CD4-positive, alpha-beta T cell treated with Interleukin-2 at 100 ng/mL for 4 hours (primary cell): ENCODE results near the gene INSYN2B.

Experiments
- DNase-seq: peaks from one replicate; pipeline ENCODE4 v3.0.0-alpha.2; 2020; ENCODE audit warnings: low spot score

The INSYN2B gene

DNA sequence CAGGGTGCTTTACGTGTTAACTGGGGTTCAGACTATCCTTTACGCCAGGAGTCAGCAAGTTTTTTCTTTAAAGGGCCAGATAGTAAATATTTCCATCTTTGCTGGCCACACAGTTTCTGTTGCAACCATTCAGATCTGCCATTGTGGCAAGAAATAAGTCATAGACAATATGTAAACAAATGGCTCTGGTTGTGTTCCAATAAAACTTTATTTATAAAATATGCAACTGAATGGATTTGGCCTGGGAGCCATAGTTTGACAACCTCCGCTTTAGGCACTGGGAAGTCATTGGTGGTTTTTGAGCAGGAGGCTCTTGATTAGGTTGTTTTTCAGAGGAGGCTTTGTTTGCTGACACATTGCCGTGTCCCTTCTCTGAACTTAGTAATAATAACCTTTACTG lies 90.7 kb downstream of the INSYN2B start:
- no peak for DNase-seq

DNA sequence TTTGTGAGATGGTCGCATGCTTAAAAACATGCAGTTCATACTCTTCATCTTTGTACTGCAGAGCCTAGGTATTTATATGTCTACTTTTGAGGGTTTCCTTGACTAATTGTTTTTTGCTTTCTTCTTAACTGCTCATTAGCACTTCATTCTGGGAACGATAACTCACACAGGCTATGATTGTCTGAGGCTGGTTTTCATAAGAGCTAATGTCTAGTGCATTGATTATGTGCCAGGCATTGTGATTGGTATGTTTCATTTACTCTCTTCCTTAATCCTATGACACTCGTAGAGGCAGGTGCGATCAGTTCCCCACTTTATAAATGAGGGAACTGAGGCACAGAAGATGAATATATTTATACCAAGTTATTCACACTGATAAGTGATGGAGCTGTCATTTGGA lies 93.6 kb downstream of the INSYN2B start:
- no peak for DNase-seq

- DNase-seq = no peak
Observed at GRCh38 chr5:169886033-169886432, 94.3 kb downstream of the INSYN2B start.

- no peak for DNase-seq
Observed at GRCh38 chr5:169881702-169882303, 98.5 kb downstream of the INSYN2B start.

- no peak for DNase-seq
Observed at GRCh38 chr5:169880785-169881184, 99.5 kb downstream of the INSYN2B start.

GRCh38 chr5:169880012-169880663 lies 100.2 kb downstream of the INSYN2B start:
- DNase-seq = no peak

DNA sequence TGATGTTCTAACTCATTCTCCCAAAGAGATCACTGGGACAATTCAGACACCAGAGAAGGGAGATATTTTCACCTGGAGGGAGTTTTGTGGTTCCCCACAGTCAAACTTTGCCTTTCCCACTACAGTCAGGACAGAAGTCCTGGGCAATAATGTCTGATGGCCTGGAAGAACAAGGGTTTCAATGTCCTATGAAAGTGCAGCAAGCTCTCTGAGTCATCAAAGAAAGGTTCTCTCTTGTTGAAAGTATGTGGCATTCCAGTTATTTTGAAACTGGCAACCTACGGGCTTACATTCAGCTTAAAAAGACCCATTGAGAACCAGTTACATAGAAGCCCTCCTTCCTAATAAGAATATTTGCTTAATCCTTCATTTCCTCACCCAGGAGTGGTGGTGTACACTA lies 103.9 kb downstream of the INSYN2B start:
- no peak for DNase-seq

GRCh38 chr5:169875731-169876130 lies 104.6 kb downstream of the INSYN2B start:
- DNase-seq = no peak

DNA sequence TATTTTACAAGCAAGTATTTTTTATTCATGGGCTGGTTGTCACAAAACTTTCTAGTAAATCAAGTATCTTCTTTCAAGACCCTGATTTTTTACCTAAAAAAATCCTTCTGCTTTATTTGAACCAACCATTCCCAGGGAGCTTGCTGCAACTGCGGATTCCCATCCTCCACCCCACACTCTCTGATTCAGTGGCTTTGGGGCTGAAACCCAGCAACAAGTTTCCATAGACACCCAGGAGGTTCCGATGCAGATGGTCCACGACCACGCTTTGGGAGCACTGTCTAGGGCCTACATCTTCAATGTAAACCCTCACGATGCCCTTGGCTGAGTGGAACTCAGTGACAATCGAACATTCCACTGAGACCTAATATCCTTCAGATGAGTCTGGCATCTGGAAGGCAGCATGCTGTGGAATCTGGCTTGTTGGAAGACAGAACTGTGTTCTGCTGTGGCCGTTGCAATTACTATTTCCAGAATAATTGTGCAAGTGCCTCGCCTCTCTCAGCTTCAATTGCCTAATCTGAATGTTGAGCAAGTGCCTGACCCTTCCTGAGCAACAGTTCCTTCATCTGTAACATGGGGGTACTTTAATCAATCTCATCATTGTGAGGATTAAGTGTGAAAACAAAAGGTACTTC lies 105.1 kb downstream of the INSYN2B start:
- no peak for DNase-seq

DNA sequence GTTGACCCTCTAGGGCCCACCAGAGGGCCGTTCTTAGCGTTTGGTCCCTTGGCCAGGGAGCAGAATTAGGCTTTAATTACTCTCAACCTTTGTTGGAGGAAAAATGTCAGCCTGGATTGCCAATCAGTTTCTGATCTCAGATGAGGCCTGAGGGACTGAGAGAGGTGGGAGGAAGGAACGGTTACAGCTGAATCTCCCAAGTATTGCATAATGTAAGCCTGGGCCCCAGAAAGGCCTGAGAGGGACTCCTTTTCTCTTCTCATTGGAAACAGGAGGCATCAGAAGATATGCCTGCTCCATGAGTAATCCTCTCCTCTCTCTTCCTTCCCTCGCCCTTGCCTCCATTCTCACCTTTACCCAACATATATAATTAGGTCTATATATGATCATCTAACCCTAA lies 105.7 kb downstream of the INSYN2B start:
- no peak for DNase-seq

DNA sequence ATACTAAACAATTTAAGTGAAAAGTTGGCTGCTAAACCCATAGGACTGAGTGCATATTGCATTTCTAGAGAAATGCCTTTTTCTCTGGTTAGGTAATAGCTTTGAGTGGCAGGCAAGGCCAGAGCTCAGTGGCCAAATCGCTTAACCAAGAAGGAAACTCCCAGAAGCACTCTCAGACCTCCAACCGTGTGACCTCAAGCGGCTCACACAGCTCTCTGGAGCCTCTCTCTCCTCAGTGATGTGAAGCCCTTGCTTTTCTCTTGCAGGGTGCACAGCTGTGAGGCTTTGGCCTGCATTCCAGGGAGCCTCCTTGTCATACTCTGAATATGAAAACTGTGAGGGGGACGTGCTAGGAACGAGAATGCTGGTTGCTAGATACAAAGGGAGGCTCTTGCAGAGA lies 106.7 kb downstream of the INSYN2B start:
- DNase-seq = no peak

GRCh38 chr5:169871826-169872490 lies 108.3 kb downstream of the INSYN2B start:
- no peak for DNase-seq

DNA sequence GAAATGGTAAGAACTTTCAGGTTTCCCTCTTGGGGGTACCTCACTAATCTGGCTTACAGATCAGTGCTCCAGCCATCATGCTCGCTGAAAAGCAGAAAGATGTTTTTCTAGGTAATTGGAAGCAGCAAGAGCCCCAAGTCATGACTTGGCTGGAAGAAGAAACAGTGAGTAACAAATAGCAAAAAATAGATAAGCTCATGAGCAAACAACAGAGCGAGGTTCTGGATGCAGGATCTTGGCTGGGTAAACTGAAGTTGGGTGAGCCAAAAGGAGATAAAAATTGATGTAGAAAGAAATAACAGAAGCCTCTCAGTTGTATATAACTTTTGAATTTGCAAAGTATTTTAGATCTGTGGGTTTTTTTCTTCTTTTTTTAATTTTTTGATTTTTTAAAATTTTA lies 110.1 kb downstream of the INSYN2B start:
- no peak for DNase-seq

DNA sequence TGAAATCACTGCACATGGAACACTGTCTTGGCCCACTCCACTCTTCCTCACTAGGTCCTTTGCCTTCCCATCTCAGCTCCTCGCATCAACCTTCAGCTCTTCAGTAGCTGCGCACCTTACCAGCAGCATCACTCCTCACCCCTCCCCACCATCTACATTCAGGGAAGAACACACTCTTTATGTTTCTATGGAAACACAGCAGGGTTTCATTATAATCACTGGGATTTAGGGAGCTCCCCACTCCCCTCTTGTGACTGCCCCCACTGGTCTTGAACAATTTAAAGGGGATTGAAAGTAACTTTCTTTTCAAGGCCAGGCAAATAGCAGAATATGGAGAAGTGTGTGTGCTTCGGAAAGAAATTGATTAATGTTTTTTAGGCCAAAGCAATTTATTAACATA lies 111.2 kb downstream of the INSYN2B start:
- no peak for DNase-seq

- no peak for DNase-seq
Observed at GRCh38 chr5:169867347-169867746, 112.9 kb downstream of the INSYN2B start.

GRCh38 chr5:169864483-169864882 lies 115.8 kb downstream of the INSYN2B start:
- DNase-seq = no peak

- no peak for DNase-seq
Observed at GRCh38 chr5:169862391-169862811, 117.9 kb downstream of the INSYN2B start.

DNA sequence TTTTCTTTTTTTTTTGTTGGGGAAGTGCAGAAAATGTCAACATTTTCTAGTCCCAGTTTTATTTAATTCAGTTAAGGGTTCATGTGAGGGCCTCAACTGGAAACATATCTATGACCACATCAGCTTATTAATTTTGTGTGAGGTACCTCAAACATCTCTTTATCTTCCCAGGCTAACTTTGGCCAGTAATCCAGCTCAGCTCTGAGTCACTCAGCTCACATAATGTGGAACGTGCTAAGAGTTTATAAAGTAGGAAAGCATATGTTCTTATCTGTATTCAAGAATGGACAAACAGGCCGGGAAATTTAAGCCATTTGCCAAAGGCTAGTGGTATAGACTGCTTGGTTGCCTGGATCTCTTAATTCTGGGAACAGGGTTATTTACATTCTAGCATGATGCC lies 118.4 kb downstream of the INSYN2B start:
- DNase-seq = no peak

DNA sequence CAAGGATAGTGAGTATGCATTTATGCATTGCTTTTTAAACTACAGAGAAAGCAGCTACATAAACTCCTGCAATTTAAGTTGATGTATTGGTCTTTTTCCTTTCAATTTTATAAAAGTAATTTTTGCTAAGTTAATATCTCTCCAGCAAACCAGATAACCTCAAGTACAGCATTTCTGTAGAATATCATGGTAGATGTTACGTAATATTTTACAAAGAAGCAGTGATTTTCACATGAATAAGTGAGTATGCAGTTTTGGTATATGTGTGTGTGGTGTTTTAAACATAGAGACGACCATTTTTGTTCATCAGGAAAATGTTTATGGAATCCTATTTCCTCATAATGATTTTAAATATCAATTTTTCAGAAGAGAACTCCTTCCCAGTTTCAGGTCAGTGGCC lies 118.9 kb downstream of the INSYN2B start:
- no peak for DNase-seq

DNA sequence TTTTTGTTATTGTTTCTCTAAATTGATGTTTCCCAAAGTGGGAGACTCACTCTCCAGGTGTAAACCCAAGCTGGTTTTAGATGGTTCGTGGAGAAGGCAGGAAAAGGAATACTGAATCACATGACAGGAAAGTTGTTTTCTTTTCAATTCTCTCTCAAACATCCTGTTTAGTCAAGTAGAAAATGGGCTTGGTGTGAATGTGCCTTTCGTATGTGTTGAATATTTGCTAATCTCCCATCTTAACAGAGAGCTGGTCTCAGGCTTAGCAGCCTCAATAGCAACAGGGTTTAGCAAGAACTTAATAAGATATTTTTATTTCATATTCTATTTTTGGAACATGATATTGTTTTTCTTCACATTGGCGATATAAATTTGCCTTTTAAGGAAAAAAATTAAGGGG lies 119.7 kb downstream of the INSYN2B start:
- no peak for DNase-seq

GRCh38 chr5:169856571-169856970 lies 123.7 kb downstream of the INSYN2B start:
- DNase-seq = no peak

GRCh38 chr5:169851321-169851850 lies 128.9 kb downstream of the INSYN2B start:
- DNase-seq = no peak

- no peak for DNase-seq
Observed at GRCh38 chr5:169850409-169850808, 129.9 kb downstream of the INSYN2B start.
